ENCODE results near the gene MSS51.

Gene MSS51

DNA sequence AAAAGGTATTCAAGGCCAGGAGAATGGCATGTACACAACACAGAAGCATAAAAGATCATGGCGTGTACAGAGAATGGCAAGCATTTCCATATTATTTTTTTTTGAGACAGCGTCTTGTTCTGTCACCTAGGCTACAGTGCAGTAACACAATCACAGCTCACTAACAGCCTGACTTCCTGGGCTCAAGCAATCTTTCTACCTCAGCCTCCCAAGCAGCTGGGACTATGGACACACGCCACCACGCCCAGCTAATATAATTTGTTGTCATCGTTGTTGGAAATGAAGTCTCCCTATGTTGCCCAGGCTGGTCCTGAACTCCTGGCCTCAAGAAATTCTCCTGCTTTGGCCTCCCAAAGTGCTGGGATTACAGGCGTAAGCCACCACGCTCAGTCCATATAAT lies 46.8 kb downstream of the MSS51 start:
- H3K4me3 ChIP-seq (ENCODE audit: low read depth, low read length), result no peak overlapping the region
- TF ChIP-seq, protein P1, sequence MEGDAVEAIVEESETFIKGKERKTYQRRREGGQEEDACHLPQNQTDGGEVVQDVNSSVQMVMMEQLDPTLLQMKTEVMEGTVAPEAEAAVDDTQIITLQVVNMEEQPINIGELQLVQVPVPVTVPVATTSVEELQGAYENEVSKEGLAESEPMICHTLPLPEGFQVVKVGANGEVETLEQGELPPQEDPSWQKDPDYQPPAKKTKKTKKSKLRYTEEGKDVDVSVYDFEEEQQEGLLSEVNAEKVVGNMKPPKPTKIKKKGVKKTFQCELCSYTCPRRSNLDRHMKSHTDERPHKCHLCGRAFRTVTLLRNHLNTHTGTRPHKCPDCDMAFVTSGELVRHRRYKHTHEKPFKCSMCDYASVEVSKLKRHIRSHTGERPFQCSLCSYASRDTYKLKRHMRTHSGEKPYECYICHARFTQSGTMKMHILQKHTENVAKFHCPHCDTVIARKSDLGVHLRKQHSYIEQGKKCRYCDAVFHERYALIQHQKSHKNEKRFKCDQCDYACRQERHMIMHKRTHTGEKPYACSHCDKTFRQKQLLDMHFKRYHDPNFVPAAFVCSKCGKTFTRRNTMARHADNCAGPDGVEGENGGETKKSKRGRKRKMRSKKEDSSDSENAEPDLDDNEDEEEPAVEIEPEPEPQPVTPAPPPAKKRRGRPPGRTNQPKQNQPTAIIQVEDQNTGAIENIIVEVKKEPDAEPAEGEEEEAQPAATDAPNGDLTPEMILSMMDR (IDR thresholded peaks at IDR 0.05; ENCODE audit: low read depth, low read length), result no peak

DNA sequence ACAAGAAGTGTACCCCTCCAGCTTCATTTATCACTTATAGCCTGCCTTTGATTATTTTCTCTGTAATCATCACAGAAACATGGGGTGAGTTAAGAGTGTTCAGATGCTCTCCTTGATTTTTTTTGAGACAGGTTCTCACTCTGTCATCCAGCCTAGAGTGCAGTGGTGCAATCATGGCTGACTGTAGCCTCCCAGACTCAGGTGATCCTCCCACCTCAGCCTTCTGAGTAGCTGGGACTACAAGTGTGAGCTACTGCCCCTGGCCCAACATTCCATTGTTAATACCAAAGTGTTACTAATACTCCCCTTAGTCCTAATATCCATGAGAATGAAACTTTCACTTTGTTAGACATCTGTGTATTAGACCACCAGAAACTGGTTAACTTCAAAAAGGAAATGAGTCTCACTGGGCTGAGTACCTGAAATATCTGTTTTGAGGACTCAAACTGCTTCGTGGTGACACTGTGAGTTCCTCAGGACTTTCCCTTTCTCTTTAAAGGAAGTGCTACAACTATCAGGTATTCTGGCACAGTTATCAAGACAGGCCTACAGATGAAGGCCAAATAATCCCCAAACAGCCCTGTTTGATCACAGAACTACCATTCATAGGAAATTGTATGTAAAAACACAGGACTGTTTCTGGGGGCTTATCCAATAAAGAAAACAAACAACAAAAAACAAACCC lies 54.2 kb downstream of the MSS51 start:
- no peak overlapping the region for H3K4me3 ChIP-seq (ENCODE audit: low read depth, low read length)
- TF ChIP-seq, protein P1 (IDR thresholded peaks at IDR 0.05; ENCODE audit: low read depth, low read length), result no peak

DNA sequence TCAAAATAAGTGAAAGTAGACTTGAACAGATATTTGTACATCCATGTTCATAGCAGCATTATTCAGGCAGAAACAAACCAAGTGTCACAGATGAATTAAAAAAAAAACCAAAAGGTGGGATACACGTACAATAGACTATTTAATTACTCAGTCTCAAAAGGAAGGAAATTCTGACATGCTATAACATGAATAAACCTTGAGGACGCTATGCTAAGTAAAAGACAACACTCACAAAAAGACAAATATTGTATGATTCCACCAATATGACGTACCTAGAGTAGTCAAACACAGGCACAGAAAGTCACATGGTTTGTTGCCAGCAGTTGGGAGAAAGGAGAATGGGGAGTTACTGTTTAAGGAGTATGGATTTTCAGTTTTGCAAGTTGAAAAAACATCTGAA lies 56.7 kb downstream of the MSS51 start:
- H3K4me3 ChIP-seq (ENCODE audit: low read depth, low read length), result no peak overlapping the region
- TF ChIP-seq, protein P1 (IDR thresholded peaks at IDR 0.05; ENCODE audit: low read depth, low read length), result no peak

All from WI38 (cell line).